ENCODE results near the gene MED20. TPM values are rescaled to one million over a fixed set of nuclear protein-coding genes. Genes with fewer than 3 reads are reported as not detected.
A peak's percentile ranks its signal among the peaks of the same experiment; 100 is the strongest.

Gene MED20
- total RNA-seq, 1 donor from 2014 or later: 28.9 TPM

- Histone ChIP-seq H2AFZ (ENCODE audit: low read depth, low read length) (no peak overlapping the region), H4K20me1 (ENCODE audit: insufficient read depth, low read length) (no peaks in the 10 kb centered on the region), H3K79me2 (ENCODE audit: insufficient read depth, low read length) (no peaks in the 10 kb centered on the region), H3K27ac (ENCODE audit: low read depth, low read length) (peak overlapping the region; percentile 80), H3K4me3 (ENCODE audit: insufficient read depth, low read depth, low read length) (no peak overlapping the region), H3K27me3 (ENCODE audit: insufficient read depth, low read length) (no peaks in the 10 kb centered on the region), H3K36me3 (ENCODE audit: insufficient read depth, low read length) (no peaks in the 10 kb centered on the region), H3K9ac (ENCODE audit: low read length) (no peak overlapping the region), H3K4me1 (ENCODE audit: insufficient read depth, low read length) (peaks cover 29% of the 10 kb centered on the region), H3K4me2 (ENCODE audit: low read length) (peak overlapping the region; percentile 65), H3K9me3 (ENCODE audit: insufficient read depth, low read depth, low read length) (peaks cover 2% of the 10 kb centered on the region)
- no peak for TF ChIP-seq EZH2 (IDR thresholded peaks at IDR 0.05; ENCODE audit: insufficient read depth, low read length)
- TF ChIP-seq, protein P1, sequence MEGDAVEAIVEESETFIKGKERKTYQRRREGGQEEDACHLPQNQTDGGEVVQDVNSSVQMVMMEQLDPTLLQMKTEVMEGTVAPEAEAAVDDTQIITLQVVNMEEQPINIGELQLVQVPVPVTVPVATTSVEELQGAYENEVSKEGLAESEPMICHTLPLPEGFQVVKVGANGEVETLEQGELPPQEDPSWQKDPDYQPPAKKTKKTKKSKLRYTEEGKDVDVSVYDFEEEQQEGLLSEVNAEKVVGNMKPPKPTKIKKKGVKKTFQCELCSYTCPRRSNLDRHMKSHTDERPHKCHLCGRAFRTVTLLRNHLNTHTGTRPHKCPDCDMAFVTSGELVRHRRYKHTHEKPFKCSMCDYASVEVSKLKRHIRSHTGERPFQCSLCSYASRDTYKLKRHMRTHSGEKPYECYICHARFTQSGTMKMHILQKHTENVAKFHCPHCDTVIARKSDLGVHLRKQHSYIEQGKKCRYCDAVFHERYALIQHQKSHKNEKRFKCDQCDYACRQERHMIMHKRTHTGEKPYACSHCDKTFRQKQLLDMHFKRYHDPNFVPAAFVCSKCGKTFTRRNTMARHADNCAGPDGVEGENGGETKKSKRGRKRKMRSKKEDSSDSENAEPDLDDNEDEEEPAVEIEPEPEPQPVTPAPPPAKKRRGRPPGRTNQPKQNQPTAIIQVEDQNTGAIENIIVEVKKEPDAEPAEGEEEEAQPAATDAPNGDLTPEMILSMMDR (IDR thresholded peaks at IDR 0.05; ENCODE audit: insufficient read depth, low read depth, low read length): no peak
- peaks cover 29% of the 10 kb centered on the region for H3K4me1 Mint-ChIP-seq (ENCODE audit: low read depth, unreplicated experiment)
- no peaks in the 10 kb centered on the region for H3K36me3 Mint-ChIP-seq (ENCODE audit: low read depth, unreplicated experiment)
- DNase-seq (ENCODE audit: low read depth) (peak; percentile 67), FAIRE-seq (no peak)
- no peak overlapping the region for H3K4me3 Mint-ChIP-seq (ENCODE audit: unreplicated experiment)
- no peaks in the 10 kb centered on the region for H3K27me3 Mint-ChIP-seq (ENCODE audit: low read depth, unreplicated experiment)
- H3K27ac Mint-ChIP-seq (ENCODE audit: unreplicated experiment): peak overlapping the region; percentile 75
- H3K9me3 Mint-ChIP-seq (ENCODE audit: unreplicated experiment): no peaks in the 10 kb centered on the region
These were observed 46.7 kb upstream of the MED20 start for GRCh38 chr6:41967312-41968287.

DNA sequence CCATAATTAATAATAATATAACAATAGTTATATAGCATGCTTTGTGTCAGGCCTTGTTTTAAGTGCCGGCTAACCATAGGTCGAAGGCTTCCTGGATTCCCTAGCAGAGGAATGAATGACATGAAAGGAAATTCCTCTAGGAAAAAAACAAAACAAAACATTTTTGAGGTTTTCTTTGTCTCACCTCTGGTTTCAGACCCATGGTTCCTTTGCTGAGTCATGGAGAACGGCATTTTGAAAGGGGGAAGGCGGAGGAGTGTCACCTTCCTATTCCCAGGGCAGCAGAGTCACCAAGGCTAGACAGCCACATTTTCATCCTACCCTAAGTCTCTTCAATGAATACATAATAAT, 46.0 kb upstream of the MED20 start:
- Histone ChIP-seq H3K36me3 (ENCODE audit: insufficient read depth, low read length) (no peaks in the 10 kb centered on the region), H4K20me1 (ENCODE audit: insufficient read depth, low read length) (no peaks in the 10 kb centered on the region), H3K79me2 (ENCODE audit: insufficient read depth, low read length) (no peaks in the 10 kb centered on the region), H3K9me3 (ENCODE audit: insufficient read depth, low read depth, low read length) (peaks cover 2% of the 10 kb centered on the region), H3K4me1 (ENCODE audit: insufficient read depth, low read length) (peaks cover 29% of the 10 kb centered on the region), H3K27me3 (ENCODE audit: insufficient read depth, low read length) (no peaks in the 10 kb centered on the region), H3K4me3 (ENCODE audit: insufficient read depth, low read depth, low read length) (no peak overlapping the region), H3K27ac (ENCODE audit: low read depth, low read length) (peak overlapping the region; percentile 80), H3K4me2 (ENCODE audit: low read length) (peak overlapping the region; percentile 65), H3K9ac (ENCODE audit: low read length) (peak overlapping the region; percentile 38), H2AFZ (ENCODE audit: low read depth, low read length) (no peak overlapping the region)
- FAIRE-seq (no peak), DNase-seq (ENCODE audit: low read depth) (peak; percentile 88)
- Mint-ChIP-seq H3K36me3 (ENCODE audit: low read depth, unreplicated experiment) (no peaks in the 10 kb centered on the region), H3K27me3 (ENCODE audit: low read depth, unreplicated experiment) (no peaks in the 10 kb centered on the region), H3K4me1 (ENCODE audit: low read depth, unreplicated experiment) (peaks cover 29% of the 10 kb centered on the region), H3K9me3 (ENCODE audit: unreplicated experiment) (no peaks in the 10 kb centered on the region), H3K27ac (ENCODE audit: unreplicated experiment) (peak overlapping the region; percentile 75), H3K4me3 (ENCODE audit: unreplicated experiment) (no peak overlapping the region)
- TF ChIP-seq, protein P1 (IDR thresholded peaks at IDR 0.05; ENCODE audit: insufficient read depth, low read depth, low read length): no peak
- no peak for TF ChIP-seq EZH2 (IDR thresholded peaks at IDR 0.05; ENCODE audit: insufficient read depth, low read length)

Measured in astrocyte (in vitro differentiated cells and primary cell).